DND-41 (cell line): Measurements from ENCODE around the gene PTPRD.

Experiments
- ATAC-seq: fragments of 200-7000 bp; cut with Tn5 transposase; 3 replicates; pipeline ENCODE4 v1.9.1; 2021; ENCODE audit warnings: low read depth; ENCODE audit not compliant: insufficient read depth
- DNase-seq: peaks from one replicate; pipeline ENCODE4 v3.0.0-alpha.2; 2020
- H2AFZ ChIP-seq: 2 replicates; pipeline ENCODE4 v1.6.0; 2012; ENCODE audit warnings: low read depth, low read length
- H3K27ac ChIP-seq: 2 replicates; pipeline ENCODE4 v1.5.1; 2012; ENCODE audit warnings: low read length, inconsistent platforms
- H3K27me3 ChIP-seq: fragments of 200-600 bp; sonication (generic); 2 replicates; pipeline ENCODE4 v1.6.0; 2012; ENCODE audit warnings: low read length, mild to moderate bottlenecking, inconsistent platforms; ENCODE audit not compliant: insufficient read depth, poor library complexity
- H3K36me3 ChIP-seq: 2 replicates; pipeline ENCODE4 v1.5.1; 2012; ENCODE audit warnings: low read length, inconsistent platforms; ENCODE audit not compliant: insufficient read depth
- H3K4me1 ChIP-seq: 2 replicates; pipeline ENCODE4 v1.5.1; 2012; ENCODE audit warnings: mild to moderate bottlenecking, low read length; ENCODE audit not compliant: insufficient read depth
- H3K4me2 ChIP-seq: 2 replicates; pipeline ENCODE4 v1.6.0; 2012; ENCODE audit warnings: mild to moderate bottlenecking, moderate library complexity, low read length, inconsistent platforms; ENCODE audit not compliant: insufficient read depth
- H3K4me3 ChIP-seq, 2 experiments: fragments of 200-600 bp in 1 of 2; shearing (Covaris generic) in 1 of 2; 2 replicates each; pipeline ENCODE4 v1.5.1; 2012 to 2016; ENCODE audit warnings: inconsistent platforms in 2 of 2, low read length in 2 of 2, mild to moderate bottlenecking in 2 of 2, low read depth in 1 of 2, moderate library complexity in 1 of 2
- H3K79me2 ChIP-seq: 2 replicates; pipeline ENCODE4 v1.6.0; 2012; ENCODE audit warnings: low read length, inconsistent platforms; ENCODE audit not compliant: insufficient read depth
- H3K9ac ChIP-seq: 2 replicates; pipeline ENCODE4 v1.6.0; 2012; ENCODE audit warnings: low read depth, mild to moderate bottlenecking, inconsistent platforms, low read length, moderate library complexity
- H3K9me3 ChIP-seq: 2 replicates; pipeline ENCODE4 v1.5.1; 2012; ENCODE audit warnings: low read length, moderate library complexity, mild to moderate bottlenecking, inconsistent platforms; ENCODE audit not compliant: insufficient read depth, severe bottlenecking
- H4K20me1 ChIP-seq: 2 replicates; pipeline ENCODE4 v1.6.0; 2012; ENCODE audit warnings: low read length; ENCODE audit not compliant: insufficient read depth
- CTCF ChIP-seq: IDR thresholded peaks from 2 replicates; pipeline ENCODE4 v1.5.1; 2012; ENCODE audit warnings: borderline replicate concordance, low read length, moderate library complexity, mild to moderate bottlenecking; ENCODE audit not compliant: poor library complexity, severe bottlenecking; ENCODE audit errors: extremely low read depth
- EZH2 ChIP-seq: IDR thresholded peaks from 3 replicates; pipeline ENCODE4 v1.6.1; 2012; ENCODE audit warnings: borderline replicate concordance, low read depth, mild to moderate bottlenecking, moderate library complexity, low read length, inconsistent platforms; ENCODE audit not compliant: severe bottlenecking

Gene PTPRD

GRCh38 chr9:8806150-8806549, 1806.7 kb downstream of the PTPRD start:
- no peak for DNase-seq
- no peaks in the 10 kb centered on the region for H3K27me3 ChIP-seq
- no peaks in the 10 kb centered on the region for H3K36me3 ChIP-seq
- no peak overlapping the region for H3K27ac ChIP-seq
- H4K20me1 ChIP-seq: no peaks in the 10 kb centered on the region
- no peak overlapping the region for H2AFZ ChIP-seq
- no peak overlapping the region for H3K4me2 ChIP-seq
- TF ChIP-seq CTCF (no peak), EZH2 (no peak)
- H3K79me2 ChIP-seq: no peaks in the 10 kb centered on the region
- no peak overlapping the region for H3K9ac ChIP-seq
- no peak overlapping the region for H3K4me3 ChIP-seq
- no peaks in the 10 kb centered on the region for H3K4me1 ChIP-seq
- no peak for ATAC-seq
- H3K9me3 ChIP-seq: no peaks in the 10 kb centered on the region

GRCh38 chr9:8804613-8805012, 1808.2 kb downstream of the PTPRD start:
- no peak overlapping the region for H2AFZ ChIP-seq
- no peaks in the 10 kb centered on the region for H3K79me2 ChIP-seq
- no peak for ATAC-seq
- no peaks in the 10 kb centered on the region for H4K20me1 ChIP-seq
- no peaks in the 10 kb centered on the region for H3K27me3 ChIP-seq
- H3K27ac ChIP-seq: no peak overlapping the region
- no peak for DNase-seq
- no peak overlapping the region for H3K9ac ChIP-seq
- no peaks in the 10 kb centered on the region for H3K36me3 ChIP-seq
- H3K4me3 ChIP-seq: no peak overlapping the region
- no peaks in the 10 kb centered on the region for H3K9me3 ChIP-seq
- no peaks in the 10 kb centered on the region for H3K4me1 ChIP-seq
- TF ChIP-seq CTCF (no peak), EZH2 (no peak)
- no peak overlapping the region for H3K4me2 ChIP-seq

- no peak for ATAC-seq
- no peaks in the 10 kb centered on the region for H3K4me1 ChIP-seq
- H4K20me1 ChIP-seq: no peaks in the 10 kb centered on the region
- no peak overlapping the region for H3K27ac ChIP-seq
- no peak overlapping the region for H3K9ac ChIP-seq
- no peak overlapping the region for H3K4me3 ChIP-seq
- H3K79me2 ChIP-seq: no peaks in the 10 kb centered on the region
- no peaks in the 10 kb centered on the region for H3K27me3 ChIP-seq
- H3K36me3 ChIP-seq: no peaks in the 10 kb centered on the region
- H3K4me2 ChIP-seq: no peak overlapping the region
- no peak for TF ChIP-seq CTCF
- TF ChIP-seq EZH2: no peak
- no peaks in the 10 kb centered on the region for H3K9me3 ChIP-seq
- no peak for DNase-seq
- H2AFZ ChIP-seq: no peak overlapping the region
Observed at GRCh38 chr9:8802242-8802641, 1810.6 kb downstream of the PTPRD start.

- DNase-seq (no peak), ATAC-seq (no peak)
- H3K79me2 ChIP-seq: no peaks in the 10 kb centered on the region
- H3K4me1 ChIP-seq: no peaks in the 10 kb centered on the region
- no peak for TF ChIP-seq EZH2
- no peak for TF ChIP-seq CTCF
- H3K9ac ChIP-seq: no peak overlapping the region
- no peak overlapping the region for H3K4me3 ChIP-seq
- H3K27ac ChIP-seq: no peak overlapping the region
- no peaks in the 10 kb centered on the region for H3K9me3 ChIP-seq
- no peaks in the 10 kb centered on the region for H3K27me3 ChIP-seq
- no peaks in the 10 kb centered on the region for H4K20me1 ChIP-seq
- H2AFZ ChIP-seq: no peak overlapping the region
- H3K36me3 ChIP-seq: no peaks in the 10 kb centered on the region
- no peak overlapping the region for H3K4me2 ChIP-seq
Observed at GRCh38 chr9:8800196-8800595, 1812.6 kb downstream of the PTPRD start.
